GM20431 (cell line): ENCODE measurements around the gene VPS35L.

Experiments used
- in situ Hi-C: fragments of 300-500 bp; cut with MseI, MboI; formaldehyde crosslinking; loops from one replicate; pipeline ENCODE4 v1.15.0; 2020; ENCODE audit warnings: low sequenced_read_pairs; ENCODE audit not compliant: unreplicated experiment

The VPS35L gene, protein sequence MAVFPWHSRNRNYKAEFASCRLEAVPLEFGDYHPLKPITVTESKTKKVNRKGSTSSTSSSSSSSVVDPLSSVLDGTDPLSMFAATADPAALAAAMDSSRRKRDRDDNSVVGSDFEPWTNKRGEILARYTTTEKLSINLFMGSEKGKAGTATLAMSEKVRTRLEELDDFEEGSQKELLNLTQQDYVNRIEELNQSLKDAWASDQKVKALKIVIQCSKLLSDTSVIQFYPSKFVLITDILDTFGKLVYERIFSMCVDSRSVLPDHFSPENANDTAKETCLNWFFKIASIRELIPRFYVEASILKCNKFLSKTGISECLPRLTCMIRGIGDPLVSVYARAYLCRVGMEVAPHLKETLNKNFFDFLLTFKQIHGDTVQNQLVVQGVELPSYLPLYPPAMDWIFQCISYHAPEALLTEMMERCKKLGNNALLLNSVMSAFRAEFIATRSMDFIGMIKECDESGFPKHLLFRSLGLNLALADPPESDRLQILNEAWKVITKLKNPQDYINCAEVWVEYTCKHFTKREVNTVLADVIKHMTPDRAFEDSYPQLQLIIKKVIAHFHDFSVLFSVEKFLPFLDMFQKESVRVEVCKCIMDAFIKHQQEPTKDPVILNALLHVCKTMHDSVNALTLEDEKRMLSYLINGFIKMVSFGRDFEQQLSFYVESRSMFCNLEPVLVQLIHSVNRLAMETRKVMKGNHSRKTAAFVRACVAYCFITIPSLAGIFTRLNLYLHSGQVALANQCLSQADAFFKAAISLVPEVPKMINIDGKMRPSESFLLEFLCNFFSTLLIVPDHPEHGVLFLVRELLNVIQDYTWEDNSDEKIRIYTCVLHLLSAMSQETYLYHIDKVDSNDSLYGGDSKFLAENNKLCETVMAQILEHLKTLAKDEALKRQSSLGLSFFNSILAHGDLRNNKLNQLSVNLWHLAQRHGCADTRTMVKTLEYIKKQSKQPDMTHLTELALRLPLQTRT

DNA sequence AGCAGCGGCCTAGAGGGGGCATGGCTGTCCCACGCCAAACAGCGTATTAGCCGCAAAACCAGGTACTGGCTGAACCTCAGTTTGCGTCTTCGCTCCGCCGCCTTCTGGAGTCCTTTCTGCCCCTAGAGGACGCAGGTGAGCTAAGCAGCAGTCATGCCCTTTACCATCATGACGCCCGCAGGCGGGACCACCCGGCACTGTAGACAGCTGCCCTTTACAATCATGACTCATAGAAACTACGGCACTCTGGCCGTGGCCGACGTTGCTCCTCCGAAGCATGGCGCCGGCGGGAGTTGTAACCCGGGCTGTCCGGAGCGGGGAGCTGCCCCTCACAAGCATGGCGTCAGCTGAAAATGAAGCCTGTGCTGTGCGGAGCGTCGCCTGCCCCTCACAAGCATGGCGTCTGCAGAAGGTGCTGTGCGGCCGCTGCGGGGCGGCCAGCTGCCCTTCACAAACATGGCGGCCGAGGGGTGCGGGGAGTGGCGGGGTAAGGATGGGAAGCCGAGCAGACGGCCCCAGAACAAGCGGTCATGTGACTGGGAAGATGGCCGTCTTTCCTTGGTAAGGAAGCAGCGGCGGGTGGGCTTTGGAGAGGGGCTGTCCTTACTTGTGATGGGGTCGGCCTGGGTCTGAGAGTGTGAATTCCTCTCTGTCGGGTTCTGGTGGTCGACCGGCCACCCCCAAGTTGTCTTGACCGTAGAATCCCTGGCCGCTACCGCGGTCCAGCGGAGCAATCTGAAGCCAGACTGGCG lies at the start of gene VPS35L:
VPS35L (plus strand) TSS at position 518 of the 752 bp plus-strand sequence; CDS start at position 545, 27 bp downstream.
- in situ Hi-C loops: no loop called here

DNA sequence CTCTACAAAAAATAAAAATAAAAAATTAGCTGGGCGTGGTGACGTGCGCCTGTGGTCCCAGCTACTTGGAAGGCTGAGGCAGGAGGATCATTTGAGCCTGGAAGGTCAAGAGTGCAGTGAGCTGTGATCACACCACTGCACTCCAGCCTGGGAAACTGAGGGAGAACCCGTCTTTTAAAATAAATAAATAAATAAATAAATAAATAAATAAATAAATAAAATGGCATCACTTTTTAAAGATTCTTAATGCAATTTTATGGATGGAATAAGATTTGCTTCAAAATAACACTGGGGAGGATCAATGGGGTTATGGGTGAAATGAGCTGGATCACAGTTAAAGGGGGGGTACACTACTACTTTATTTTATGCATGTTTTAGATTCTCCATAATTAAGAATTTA lies 48.5 kb upstream of the VPS35L start:
- in situ Hi-C loops: loop anchor here (25.0 kb wide), 1 partner anchor 420 kb away; no protein-coding TSS in a partner anchor

DNA sequence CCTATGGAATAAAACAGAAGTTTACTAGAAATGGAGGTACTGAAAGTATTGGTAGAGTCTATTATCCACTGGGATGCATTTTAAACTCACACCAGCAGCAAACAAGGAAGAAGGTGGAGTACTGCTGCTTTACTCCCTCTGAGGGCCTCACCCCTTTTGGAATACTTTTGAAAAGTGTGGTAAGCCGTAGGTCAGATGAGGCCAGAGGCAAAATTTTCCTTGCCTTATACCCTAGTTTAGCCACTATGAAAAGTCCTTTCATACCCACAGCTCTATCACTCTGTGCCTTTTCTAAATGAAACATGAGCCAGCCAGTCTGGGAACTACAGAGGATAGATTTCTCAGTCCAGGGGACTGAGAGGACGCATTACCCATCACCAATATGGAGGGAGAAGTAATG lies 47.6 kb upstream of the VPS35L start:
- in situ Hi-C loops: loop anchor here (25.0 kb wide), 1 partner anchor 421 kb away; no protein-coding TSS in a partner anchor

DNA sequence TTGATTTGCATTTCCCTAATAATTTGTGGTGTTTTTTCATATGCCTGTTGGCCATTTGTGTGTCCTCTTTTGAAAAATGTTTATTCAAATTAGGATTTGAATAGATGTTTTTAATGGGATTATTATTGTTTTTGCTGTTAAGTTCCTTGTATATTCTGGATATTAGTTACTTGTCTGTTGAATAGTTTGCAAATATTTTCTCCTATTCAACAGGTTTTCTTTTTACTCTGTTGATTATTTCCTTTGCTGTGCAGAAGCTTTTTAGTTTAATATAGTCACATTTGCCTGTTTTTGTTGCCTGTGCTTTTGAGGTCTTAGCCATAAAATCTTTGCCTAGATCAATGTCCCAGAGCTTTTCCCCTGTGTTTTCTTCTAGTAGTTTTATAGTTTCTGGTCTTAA lies 43.2 kb upstream of the VPS35L start:
- in situ Hi-C loops: loop anchor here (25.0 kb wide), 1 partner anchor 425 kb away; no protein-coding TSS in a partner anchor

DNA sequence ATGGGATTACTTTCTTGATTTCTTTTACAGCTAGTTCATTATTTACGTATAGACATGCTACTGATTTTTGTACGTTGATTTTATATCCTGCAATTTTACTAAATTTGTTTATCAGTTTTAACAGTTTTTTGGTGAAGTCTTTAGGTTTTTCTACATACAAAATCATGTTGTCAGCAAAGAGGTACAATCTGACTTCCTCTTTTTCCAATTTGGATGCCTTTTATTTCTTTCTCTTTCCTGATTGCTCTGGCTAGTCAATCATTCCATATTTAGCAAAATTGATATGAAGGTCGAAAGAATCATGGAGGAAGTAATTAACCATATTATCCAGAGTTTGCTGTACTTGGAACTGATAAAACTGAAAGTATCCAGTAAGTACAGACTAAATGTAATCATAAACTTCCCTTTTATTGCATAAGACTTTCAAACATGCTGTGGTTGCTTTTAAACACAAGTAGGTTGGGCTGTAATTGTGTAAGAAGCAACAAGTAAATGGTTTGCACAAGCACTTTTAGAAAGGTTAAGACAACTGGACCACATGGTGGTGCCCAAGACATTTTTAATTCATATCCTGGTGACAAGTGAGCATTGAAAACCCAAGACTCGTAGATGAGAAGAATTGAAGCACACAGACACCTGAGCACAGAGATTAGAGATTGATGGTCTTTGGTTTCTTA lies 42.0 kb upstream of the VPS35L start:
- in situ Hi-C loops: loop anchor here (25.0 kb wide), 1 partner anchor 426 kb away; no protein-coding TSS in a partner anchor

DNA sequence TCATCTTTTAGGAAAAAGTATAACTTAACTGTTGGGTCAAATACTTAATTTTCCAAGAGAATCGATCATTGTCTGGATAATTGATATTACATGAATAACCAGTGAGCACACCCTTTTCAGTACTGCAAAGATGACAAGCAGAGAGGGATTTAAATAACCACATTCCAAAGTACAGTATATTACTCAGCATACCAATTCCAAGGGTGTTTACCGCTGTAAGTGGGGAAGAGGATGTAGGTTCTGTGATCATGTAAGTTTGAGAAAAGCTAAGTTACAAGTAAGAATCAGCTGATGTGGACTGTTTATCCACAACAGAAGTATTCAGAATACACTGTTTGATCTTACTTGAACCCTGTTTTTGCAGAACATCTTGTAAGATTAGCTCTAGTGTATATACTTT lies 39.7 kb upstream of the VPS35L start:
- in situ Hi-C loops: loop anchor here (25.0 kb wide), 1 partner anchor 428 kb away; no protein-coding TSS in a partner anchor

DNA sequence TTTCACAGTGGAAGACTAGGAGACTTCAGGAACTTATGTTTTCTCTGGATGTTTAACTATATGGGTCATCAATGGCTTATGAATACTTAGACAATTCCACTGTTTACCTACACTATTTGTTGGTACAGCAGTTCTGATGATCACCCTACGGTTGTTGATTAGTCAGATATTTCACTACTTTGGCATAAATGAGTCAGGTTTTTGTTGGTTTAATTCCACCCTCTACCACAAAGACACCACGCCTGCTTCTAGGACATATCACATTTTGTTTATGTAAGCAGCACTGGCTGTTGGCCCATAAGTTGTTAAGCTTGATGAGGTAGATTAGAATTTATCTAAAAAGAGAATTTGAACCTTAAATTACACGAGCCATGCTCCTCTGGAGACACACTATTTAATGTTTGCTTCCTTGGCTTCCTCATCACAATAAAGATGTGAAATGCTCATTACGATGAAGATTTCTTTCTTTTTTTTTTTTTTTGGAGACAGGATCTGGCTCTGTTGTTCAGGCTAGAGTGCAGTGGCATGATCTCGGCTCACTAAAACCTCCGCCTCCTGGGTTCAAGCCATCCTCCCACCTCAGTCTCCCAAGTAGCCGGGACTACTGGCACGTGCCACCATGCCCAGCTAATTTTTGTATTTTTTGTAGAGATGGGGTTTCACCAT lies 37.9 kb upstream of the VPS35L start:
- in situ Hi-C loops: loop anchor here (25.0 kb wide), 1 partner anchor 430 kb away; no protein-coding TSS in a partner anchor

DNA sequence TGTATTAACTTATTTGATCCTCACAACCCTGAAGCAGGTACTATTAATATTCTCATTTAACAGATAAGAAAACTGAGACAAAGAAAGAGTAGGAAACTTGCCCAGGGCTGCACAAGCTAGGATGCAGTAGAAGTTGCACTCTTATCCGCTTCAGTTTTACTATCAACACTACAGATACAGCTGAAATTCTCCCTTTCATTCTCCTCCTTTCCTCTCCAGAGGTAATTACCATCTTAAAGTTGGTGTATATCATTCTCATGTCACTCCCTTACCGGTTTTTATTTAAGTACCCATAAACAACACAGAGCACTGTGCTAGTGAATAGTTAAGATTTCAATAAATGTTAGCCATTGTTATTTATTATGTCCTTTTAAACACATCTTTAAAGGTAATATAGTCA lies 37.1 kb upstream of the VPS35L start:
- in situ Hi-C loops: loop anchor here (25.0 kb wide), 1 partner anchor 431 kb away; no protein-coding TSS in a partner anchor

DNA sequence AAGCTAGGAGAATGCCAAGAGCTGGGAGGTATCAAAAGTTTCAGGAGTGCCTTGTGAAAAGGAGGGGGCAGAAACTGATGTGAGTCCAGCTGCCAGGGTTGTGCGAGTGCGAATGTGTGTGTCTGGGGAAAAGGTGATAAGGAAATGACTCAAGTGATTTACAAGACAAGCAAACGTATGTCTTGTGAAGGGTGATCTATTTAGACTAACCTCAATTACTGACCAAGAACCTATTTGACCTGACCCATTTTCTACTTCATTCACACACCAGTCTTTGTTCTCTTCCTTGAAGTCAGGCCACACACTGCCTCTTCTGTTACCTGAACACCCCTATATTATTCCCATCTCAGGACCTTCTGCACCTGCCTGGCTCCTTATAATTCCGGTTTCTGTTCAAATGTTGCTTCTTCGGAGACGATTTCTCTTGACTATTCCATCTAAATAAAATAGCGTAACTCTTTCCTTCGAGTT lies 34.6 kb upstream of the VPS35L start:
- in situ Hi-C loops: loop anchor here (25.0 kb wide), 1 partner anchor 434 kb away; no protein-coding TSS in a partner anchor

DNA sequence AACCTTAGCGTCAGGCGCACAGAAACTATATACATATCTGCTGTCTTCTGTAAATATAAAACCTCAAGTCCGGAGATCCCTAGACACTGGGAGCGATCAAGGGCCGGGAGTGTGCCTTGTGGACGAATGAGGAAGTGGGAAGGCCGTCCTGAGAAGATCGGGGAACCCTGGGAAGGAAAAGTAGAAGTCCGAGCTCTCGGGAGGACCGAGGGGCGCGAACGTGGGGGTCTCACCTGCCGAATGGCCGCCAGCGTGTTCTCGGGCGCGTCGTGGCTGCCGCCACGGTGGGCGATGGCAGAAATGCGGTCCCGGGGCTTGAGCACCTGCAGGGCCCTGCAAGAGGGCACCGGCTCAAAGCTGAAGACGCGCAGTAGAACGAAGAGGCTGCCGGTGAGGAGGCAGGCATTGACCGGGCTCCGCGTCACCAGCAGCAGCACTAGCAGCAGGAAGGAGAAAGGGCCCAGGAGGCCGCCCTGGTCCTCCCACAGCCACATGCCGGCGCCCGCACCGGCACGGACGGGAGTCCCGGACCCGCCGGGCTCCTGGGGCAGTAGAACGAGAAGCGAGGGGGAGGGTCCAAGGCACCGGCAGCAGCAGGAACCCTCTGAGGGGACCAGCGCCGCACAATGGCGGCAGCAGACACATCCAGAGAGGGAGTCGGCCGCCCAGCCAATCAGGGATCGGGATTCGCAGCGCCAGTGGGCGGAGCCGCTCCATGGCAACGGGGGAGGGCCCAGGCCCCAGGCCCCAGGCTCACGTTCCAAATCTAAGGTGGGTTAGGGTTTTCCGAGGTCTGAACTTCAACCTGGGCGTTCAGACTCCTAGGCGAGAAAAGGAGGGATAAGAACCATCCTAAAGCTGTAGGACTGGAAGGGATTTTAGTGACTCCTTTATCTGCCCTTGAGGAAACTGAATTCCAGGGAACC lies 33.8 kb upstream of the VPS35L start, which contains the start of gene GDE1:
GDE1 (minus strand) TSS at position 628 of the 926 bp plus-strand sequence; CDS start at position 494, 134 bp downstream.
- in situ Hi-C loops: loop anchor here (25.0 kb wide), 1 partner anchor 434 kb away; no protein-coding TSS in a partner anchor

DNA sequence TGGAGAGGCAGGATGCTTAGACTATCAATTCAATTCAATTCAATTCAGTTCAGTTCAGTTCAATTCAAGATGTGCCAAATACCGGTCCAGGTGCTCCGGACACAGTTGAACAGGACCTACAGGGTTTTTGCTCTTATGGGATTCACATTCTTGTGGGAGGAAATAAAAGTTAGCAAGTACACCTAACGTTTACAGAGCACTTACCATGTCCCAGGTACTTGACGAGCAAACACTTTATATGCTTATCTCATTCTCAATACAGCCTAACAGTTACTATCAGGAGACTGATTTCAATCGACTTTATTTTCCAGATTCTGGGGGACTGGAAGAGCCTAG lies 33.1 kb upstream of the VPS35L start:
- in situ Hi-C loops: loop anchor here (25.0 kb wide), 1 partner anchor 435 kb away; no protein-coding TSS in a partner anchor

DNA sequence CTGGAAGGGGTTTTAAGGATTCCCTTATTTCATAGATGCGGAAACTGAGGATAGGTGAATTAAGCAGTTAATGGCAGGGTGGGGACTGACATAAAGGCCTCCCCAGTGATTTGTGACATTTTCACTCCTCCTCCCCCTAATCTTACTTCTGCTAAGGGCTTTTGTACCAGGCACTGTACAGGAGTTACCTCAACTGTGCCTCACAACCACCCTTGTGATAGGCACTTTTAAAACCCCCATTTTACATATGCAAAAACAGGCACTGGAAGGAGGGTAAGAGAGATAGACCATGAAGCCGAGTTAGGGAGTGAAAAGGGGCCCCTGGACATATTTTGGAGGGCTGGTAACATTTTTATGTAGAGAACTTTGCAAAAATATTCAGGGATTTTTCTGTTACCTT lies 32.7 kb upstream of the VPS35L start:
- in situ Hi-C loops: loop anchor here (25.0 kb wide), 1 partner anchor 435 kb away; no protein-coding TSS in a partner anchor

DNA sequence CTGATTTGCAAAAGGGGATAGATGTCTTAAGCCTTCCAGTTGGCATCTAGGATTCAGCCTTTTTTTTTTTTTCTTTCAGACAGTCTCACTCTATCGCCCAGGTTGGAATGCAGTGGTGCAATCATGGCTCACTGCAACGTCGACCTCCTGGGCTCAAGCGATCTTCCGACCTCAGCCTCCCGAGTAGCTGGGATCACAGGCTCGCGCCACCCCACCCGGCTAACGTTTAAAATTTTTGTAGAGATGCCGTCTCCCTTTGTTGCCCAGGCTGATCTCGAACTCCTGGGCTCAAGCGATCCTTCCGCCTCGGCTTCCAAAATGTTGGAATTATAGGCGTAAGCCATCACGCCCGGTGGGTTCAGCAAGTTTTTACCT lies 32.3 kb upstream of the VPS35L start:
- in situ Hi-C loops: loop anchor here (25.0 kb wide), 1 partner anchor 436 kb away; no protein-coding TSS in a partner anchor

DNA sequence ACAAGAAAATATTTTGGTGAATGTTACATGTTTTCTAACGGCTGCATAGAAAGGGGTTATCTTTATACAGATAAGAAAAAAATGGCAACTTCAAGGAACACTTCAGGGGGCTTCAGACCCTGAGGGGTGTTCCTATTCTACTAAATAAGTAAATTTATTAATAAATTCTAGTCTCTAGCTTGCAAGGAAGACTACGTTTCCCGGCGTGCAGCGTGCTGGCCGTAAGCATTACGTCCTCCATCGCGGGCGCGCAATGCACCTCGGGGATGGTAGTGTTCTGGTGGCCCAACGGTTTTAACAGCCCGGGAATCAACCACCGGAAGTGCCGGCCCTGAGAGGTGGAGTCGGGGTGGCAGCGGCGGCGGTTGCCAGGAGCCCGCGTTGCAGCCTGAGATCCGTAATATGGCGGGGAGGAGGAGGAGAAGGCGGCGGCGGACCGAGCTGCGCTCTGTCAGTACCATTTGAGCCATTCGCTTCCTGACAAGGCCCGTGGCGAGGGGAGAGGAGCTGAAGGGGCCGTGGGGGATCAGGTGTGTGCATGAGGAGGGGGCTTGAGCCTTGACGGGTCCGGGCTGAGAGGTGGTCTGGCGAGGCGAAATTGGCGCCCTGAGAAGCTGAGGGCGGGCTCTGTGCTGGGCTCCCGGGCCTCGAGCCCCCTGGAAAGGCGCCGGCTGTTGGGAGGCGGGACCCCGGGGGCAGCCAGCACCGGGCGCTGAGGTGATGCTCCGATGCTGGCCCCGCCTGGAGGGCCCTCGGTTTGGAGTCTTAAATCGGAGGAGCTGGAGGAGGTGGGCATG lies 31.7 kb upstream of the VPS35L start, which contains the start of gene CCP110:
CCP110 (plus strand) TSS at position 384 of the 797 bp plus-strand sequence. CDS start 3,940 bp downstream, outside the sequence.
- in situ Hi-C loops: loop anchor here (25.0 kb wide), 1 partner anchor 436 kb away; no protein-coding TSS in a partner anchor

DNA sequence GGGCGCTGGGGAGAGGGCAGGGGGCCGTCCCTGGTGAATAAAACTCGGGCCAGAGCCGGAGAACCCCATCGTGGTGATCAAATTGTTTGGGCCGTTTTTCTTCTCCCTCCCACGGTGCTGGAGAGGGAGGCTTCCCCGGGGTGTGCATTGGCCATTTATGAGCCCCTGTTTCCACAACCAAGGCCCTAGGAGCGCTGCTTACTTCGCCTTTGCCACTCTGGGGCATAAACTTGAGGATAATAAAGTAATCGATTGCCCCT lies 31.2 kb upstream of the VPS35L start:
- in situ Hi-C loops: loop anchor here (25.0 kb wide), 1 partner anchor 437 kb away; no protein-coding TSS in a partner anchor
